Measurements from ENCODE around the gene HSF2BP.

Gene HSF2BP

GRCh38 chr21:43635436-43635835 is 23.9 kb downstream of the HSF2BP start:
- no peak for DNase-seq (ENCODE audit: low read depth)

GRCh38 chr21:43634618-43635017 is 24.7 kb downstream of the HSF2BP start:
- H3K4me3 ChIP-seq (ENCODE audit: low read depth, low read length): no peak overlapping the region
- no peak for TF ChIP-seq CTCF (IDR thresholded peaks at IDR 0.05; ENCODE audit: low read depth, low read length, missing control alignments)
- no peak for DNase-seq (ENCODE audit: low read depth)
- in situ Hi-C loops (cut with HindIII; ENCODE audit: low sequenced_read_pairs): no loop called here

More at GRCh38 chr21:43635436-43635835, 23.9 kb downstream of the HSF2BP start:
- TF ChIP-seq CTCF (IDR thresholded peaks at IDR 0.05; ENCODE audit: low read depth, low read length, missing control alignments): no peak
- H3K4me3 ChIP-seq (ENCODE audit: low read depth, low read length): no peak overlapping the region
- in situ Hi-C loops (cut with HindIII; ENCODE audit: low sequenced_read_pairs): no loop called here

GRCh38 chr21:43632373-43632905 is 26.8 kb downstream of the HSF2BP start:
- no peak for TF ChIP-seq CTCF (IDR thresholded peaks at IDR 0.05; ENCODE audit: low read depth, low read length, missing control alignments)
- no peak overlapping the region for H3K4me3 ChIP-seq (ENCODE audit: low read depth, low read length)
- in situ Hi-C loops (cut with HindIII; ENCODE audit: low sequenced_read_pairs): no loop called here
- DNase-seq (ENCODE audit: low read depth): no peak

- in situ Hi-C loops (cut with HindIII; ENCODE audit: low sequenced_read_pairs): no loop called here
- TF ChIP-seq CTCF (IDR thresholded peaks at IDR 0.05; ENCODE audit: low read depth, low read length, missing control alignments): no peak
- DNase-seq (ENCODE audit: low read depth): no peak
- no peak overlapping the region for H3K4me3 ChIP-seq (ENCODE audit: low read depth, low read length)
Observed at GRCh38 chr21:43631411-43632107, 27.7 kb downstream of the HSF2BP start.

- in situ Hi-C loops (cut with HindIII; ENCODE audit: low sequenced_read_pairs): no loop called here
- no peak for TF ChIP-seq CTCF (IDR thresholded peaks at IDR 0.05; ENCODE audit: low read depth, low read length, missing control alignments)
- H3K4me3 ChIP-seq (ENCODE audit: low read depth, low read length): no peak overlapping the region
- no peak for DNase-seq (ENCODE audit: low read depth)
Observed at GRCh38 chr21:43627527-43627926, 31.8 kb downstream of the HSF2BP start.

- in situ Hi-C loops (cut with HindIII; ENCODE audit: low sequenced_read_pairs): no loop called here
- no peak for TF ChIP-seq CTCF (IDR thresholded peaks at IDR 0.05; ENCODE audit: low read depth, low read length, missing control alignments)
- DNase-seq (ENCODE audit: low read depth): no peak
- no peak overlapping the region for H3K4me3 ChIP-seq (ENCODE audit: low read depth, low read length)
Observed at GRCh38 chr21:43626390-43626789, 32.9 kb downstream of the HSF2BP start.

Measured in astrocyte of the cerebellum (primary cell).